IMR-90 (cell line): ENCODE data around the gene KDM2A. TPM values are rescaled to one million over a fixed set of nuclear protein-coding genes. Genes with fewer than 3 reads are reported as not detected.

ENCODE experiments used
- ATAC-seq: fragments of 200-7000 bp; cut with Tn5 transposase; 2 replicates; pipeline ENCODE4 v1.9.1; 2020; ENCODE audit warnings: low read depth, mild to moderate bottlenecking, moderate library complexity
- BruUV-seq: library from RNA; stranded (reverse); fragments of 400-500 nt; replicated peaks from 2 replicates; lab custom pipeline; 2021; lab: Mats Ljungman, UMichigan
- CTCF ChIA-PET: fragments of 300-600 bp; formaldehyde crosslinking; extraction: SDS; loops from one replicate; lab custom pipeline; 2021; ENCODE audit warnings: antibody characterized with exemption; lab: Yijun Ruan, JAX
- POLR2A ChIA-PET: fragments of 300-600 bp; sonication (Branson Sonifier 250); formaldehyde crosslinking; loops from one replicate; lab custom pipeline; 2022; ENCODE audit warnings: antibody characterized with exemption; ENCODE audit not compliant: unreplicated experiment; lab: Charles Lee
- DNase-seq: peaks from one replicate; pipeline ENCODE4 v3.0.0; 2013
- H2AFZ ChIP-seq: replicated peaks from 2 replicates; pipeline ENCODE3; 2013; ENCODE audit warnings: low read length, mild to moderate bottlenecking; ENCODE audit not compliant: poor library complexity
- H2AK5ac ChIP-seq: 2 replicates; pipeline ENCODE4 v1.6.1; 2013; ENCODE audit warnings: low read depth, low read length, inconsistent platforms
- H2AK9ac ChIP-seq: replicated peaks from 2 replicates; pipeline ENCODE3; 2013; ENCODE audit warnings: mild to moderate bottlenecking, low read depth, low read length, moderate library complexity; ENCODE audit not compliant: poor library complexity
- H2BK120ac ChIP-seq: 2 replicates; pipeline ENCODE4 v1.6.1; 2013; ENCODE audit warnings: low read depth, low read length, inconsistent platforms
- H2BK15ac ChIP-seq: 3 replicates; pipeline ENCODE4 v1.6.1; 2013; ENCODE audit warnings: low read depth, low read length, inconsistent platforms
- H2BK20ac ChIP-seq: 2 replicates; pipeline ENCODE4 v1.6.1; 2013; ENCODE audit warnings: low read depth, mild to moderate bottlenecking, inconsistent platforms, low read length, moderate library complexity
- H2BK5ac ChIP-seq: 2 replicates; pipeline ENCODE4 v1.6.1; 2013; ENCODE audit warnings: mild to moderate bottlenecking, low read depth, low read length, inconsistent platforms; ENCODE audit not compliant: poor library complexity, severe bottlenecking
- H3K14ac ChIP-seq: replicated peaks from 2 replicates; pipeline ENCODE4 v1.6.1; 2013; ENCODE audit warnings: low read depth, low read length, inconsistent platforms
- H3K18ac ChIP-seq: 2 replicates; pipeline ENCODE4 v1.6.1; 2013; ENCODE audit warnings: low read depth, low read length, control low read depth
- H3K23ac ChIP-seq: 2 replicates; pipeline ENCODE4 v1.6.1; 2013; ENCODE audit warnings: low read depth, low read length, inconsistent platforms
- H3K27ac ChIP-seq: 2 replicates; pipeline ENCODE4 v1.5.1; 2013; ENCODE audit warnings: mild to moderate bottlenecking, control low read depth, low read length; ENCODE audit not compliant: insufficient read depth
- H3K27me3 ChIP-seq: 2 replicates; pipeline ENCODE4 v1.6.1; 2013; ENCODE audit warnings: low read length; ENCODE audit not compliant: control insufficient read depth, insufficient read depth
- H3K36me3 ChIP-seq: 2 replicates; pipeline ENCODE4 v1.6.1; 2013; ENCODE audit warnings: low read length, mixed read lengths; ENCODE audit not compliant: control insufficient read depth, insufficient read depth
- H3K4ac ChIP-seq: 2 replicates; pipeline ENCODE4 v1.6.1; 2013; ENCODE audit warnings: low read depth, low read length, inconsistent platforms
- H3K4me1 ChIP-seq: 2 replicates; pipeline ENCODE4 v1.6.1; 2013; ENCODE audit warnings: low read length, mixed read lengths; ENCODE audit not compliant: control insufficient read depth, insufficient read depth
- H3K4me2 ChIP-seq: 2 replicates; pipeline ENCODE4 v1.6.1; 2013; ENCODE audit warnings: low read depth, mild to moderate bottlenecking, control low read depth, low read length, moderate library complexity
- H3K4me3 ChIP-seq: 2 replicates; pipeline ENCODE4 v1.5.1; 2013; ENCODE audit warnings: low read depth, mild to moderate bottlenecking, control low read depth, low read length, moderate library complexity; ENCODE audit not compliant: insufficient read depth
- H3K56ac ChIP-seq: 2 replicates; pipeline ENCODE4 v1.6.1; 2013; ENCODE audit warnings: low read length, inconsistent platforms; ENCODE audit not compliant: insufficient read depth; ENCODE audit errors: extremely low read depth
- H3K79me1 ChIP-seq, 2 experiments: 2 replicates each; pipeline ENCODE4 v1.6.1; 2013; ENCODE audit warnings: low read length in 2 of 2, inconsistent platforms in 1 of 2, low read depth in 1 of 2
- H3K9ac ChIP-seq: 2 replicates; pipeline ENCODE4 v1.6.1; 2013; ENCODE audit warnings: low read depth, low read length, control low read depth
- H3K9me1 ChIP-seq: 2 replicates; pipeline ENCODE4 v1.6.1; 2013; ENCODE audit warnings: low read length, inconsistent platforms; ENCODE audit not compliant: insufficient read depth
- H3K9me3 ChIP-seq: 2 replicates; pipeline ENCODE4 v1.6.1; 2013; ENCODE audit warnings: low read length; ENCODE audit not compliant: control insufficient read depth, insufficient read depth
- H4K20me1 ChIP-seq: 2 replicates; pipeline ENCODE4 v1.6.1; 2013; ENCODE audit warnings: low read length, inconsistent platforms; ENCODE audit not compliant: insufficient read depth
- H4K5ac ChIP-seq: 2 replicates; pipeline ENCODE4 v1.6.1; 2013; ENCODE audit warnings: mild to moderate bottlenecking, low read depth, low read length, control low read depth
- H4K8ac ChIP-seq, 2 experiments: 2 replicates each; pipeline ENCODE4 v1.6.1; 2013; ENCODE audit warnings: low read depth in 2 of 2, low read length in 2 of 2, control low read depth in 1 of 2, inconsistent platforms in 1 of 2
- H4K91ac ChIP-seq: 2 replicates; pipeline ENCODE4 v1.6.1; 2013; ENCODE audit warnings: low read depth, low read length, inconsistent platforms; ENCODE audit not compliant: insufficient read depth
- CEBPB ChIP-seq: IDR thresholded peaks from 2 replicates; pipeline ENCODE4 v1.6.1; 2012; ENCODE audit warnings: low read depth, low read length, improper control_type of control experiment
- FOS ChIP-seq: fragments of 150-350 bp; IDR thresholded peaks from 2 replicates; pipeline ENCODE4 v1.6.1; 2016; ENCODE audit warnings: low read depth, low read length
- MAZ ChIP-seq: IDR thresholded peaks from 2 replicates; pipeline ENCODE4 v1.6.1; 2012; ENCODE audit warnings: low read depth, mild to moderate bottlenecking, low read length, improper control_type of control experiment, moderate library complexity, borderline replicate concordance
- MXI1 ChIP-seq: IDR thresholded peaks from 2 replicates; pipeline ENCODE4 v1.6.1; 2012; ENCODE audit warnings: low read depth, mild to moderate bottlenecking, low read length, moderate library complexity, borderline replicate concordance
- POLR2A ChIP-seq: IDR thresholded peaks from 2 replicates; pipeline ENCODE4 v1.6.1; 2012; ENCODE audit warnings: mild to moderate bottlenecking, low read depth, low read length
- RCOR1 ChIP-seq: IDR thresholded peaks from 2 replicates; pipeline ENCODE4 v1.6.1; 2012; ENCODE audit warnings: mild to moderate bottlenecking, low read length, improper control_type of control experiment; ENCODE audit not compliant: insufficient replicate concordance
- RFX5 ChIP-seq: IDR thresholded peaks from 2 replicates; pipeline ENCODE4 v1.8.0; 2012; ENCODE audit warnings: low read depth, mild to moderate bottlenecking, low read length, moderate library complexity
- SMC3 ChIP-seq: fragments of 150-350 bp; IDR thresholded peaks from 2 replicates; pipeline ENCODE4 v1.6.1; 2016; ENCODE audit warnings: low read depth, mild to moderate bottlenecking, antibody characterized with exemption, low read length, moderate library complexity
- WGBS, 2 experiments: methylation state at CpG; one replicate each; pipeline versions ENCODE4 v1.1.5 to v1.1.7; 2013; ENCODE audit warnings: missing lambda C conversion rate in 2 of 2; ENCODE audit not compliant: insufficient read length in 1 of 2; ENCODE audit errors: extremely low coverage in 2 of 2; 5-methylcytosine and 5-hydroxymethylcytosine counted together
- dilution Hi-C: fragments of 300-500 bp; cut with HindIII; formaldehyde crosslinking; loops from one replicate; pipeline ENCODE4 v1.14.3; 2018; ENCODE audit warnings: low sequenced_read_pairs; ENCODE audit not compliant: unreplicated experiment
- in situ Hi-C: fragments of 300-500 bp; cut with MboI; formaldehyde crosslinking; loops from 3 replicates; pipeline ENCODE4 v1.14.3; 2019; ENCODE audit warnings: low sequenced_read_pairs, inconsistent platforms, mixed read lengths
- intact Hi-C: fragments of 100-400 bp; cut with micrococcal nuclease; formaldehyde crosslinking; loops from 2 replicates; pipeline ENCODE4 v1.10.0; 2022
- polyA plus RNA-seq, 3 experiments: library from polyadenylated mRNA; depleted of rRNA; stranded (reverse); fragments of >200 nt; gene quantifications; 2 replicates each; pipeline ENCODE4 v1.2.3, GENCODE V29; 2012; ENCODE audit warnings: low replicate concordance in 1 of 3
- total RNA-seq: library from RNA; depleted of rRNA; stranded (reverse); fragments of >200 nt; gene quantifications from 2 replicates; pipeline ENCODE4 v1.2.3, GENCODE V29; 2012
- TF ChIP-seq, protein P1 (sequence below): conservative IDR thresholded peaks from 2 replicates; pipeline ENCODE4 v1.5.1; 2012; ENCODE audit warnings: mild to moderate bottlenecking, low read depth, low read length, improper control_type of control experiment
- TF ChIP-seq, protein P2 (sequence below): fragments of 150-350 bp; IDR thresholded peaks from 2 replicates; pipeline ENCODE4 v1.6.1; 2017; ENCODE audit warnings: mild to moderate bottlenecking, antibody characterized with exemption, low read length, low read depth

Gene KDM2A
- total and polyA plus RNA-seq, 2 of the 4 experiments (the other 2 are of a cell fraction), result 26.7 to 42.6 TPM

DNA sequence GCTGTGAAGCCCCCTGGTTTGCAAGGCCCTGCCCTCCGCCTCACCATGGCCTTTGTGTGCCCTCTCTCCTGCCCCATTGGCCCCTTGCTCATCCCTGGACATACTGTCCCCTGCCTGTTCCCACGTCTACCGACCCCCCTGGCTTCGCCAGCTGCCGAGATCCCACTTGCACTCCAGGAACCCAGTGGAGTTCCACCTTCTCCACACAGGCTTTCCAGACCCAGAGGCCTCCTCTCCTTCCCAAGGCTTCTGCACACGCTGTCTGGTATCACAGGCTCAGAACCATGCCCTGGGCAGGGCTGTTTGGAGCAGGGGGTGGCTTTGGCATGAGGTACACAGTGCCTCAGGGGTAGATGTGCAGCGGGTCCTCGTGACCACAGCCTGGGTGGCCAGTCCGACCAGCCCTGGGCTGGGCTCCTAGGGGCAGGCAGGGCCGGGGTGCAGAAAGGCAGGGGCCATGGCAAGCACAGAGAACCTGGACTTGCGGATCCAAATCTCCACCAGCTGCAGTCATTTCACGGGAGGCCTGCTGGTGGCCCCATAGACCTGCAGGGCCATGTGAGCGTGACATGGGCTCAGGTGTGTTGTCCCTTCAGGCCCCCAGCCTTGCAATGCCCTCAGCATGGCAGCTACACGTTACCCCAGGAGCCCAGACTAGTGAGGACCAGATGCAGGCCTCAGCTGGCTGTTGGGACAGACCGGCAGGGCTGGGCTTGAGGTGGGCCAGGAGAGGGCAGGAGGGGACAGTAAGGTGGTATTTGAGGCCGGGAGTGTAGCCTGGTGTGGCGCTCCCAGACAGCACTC, 156.7 kb downstream of the KDM2A start:
- peaks cover 26 to 95% of the 10 kb centered on the region in 2 experiments for H3K79me1 ChIP-seq
- H2AK5ac ChIP-seq, result no peak overlapping the region; the same call in 1 of the 2 replicates
- H3K18ac ChIP-seq, result no peak overlapping the region
- no peak overlapping the region for H3K56ac ChIP-seq
- no peak overlapping the region for H3K9ac ChIP-seq
- in situ Hi-C loops (no loop called here), intact Hi-C loops (no loop called here), dilution Hi-C loops (no loop called here)
- H3K9me3 ChIP-seq, result no peaks in the 10 kb centered on the region
- H2AK9ac ChIP-seq, result peak overlapping the region; percentile 50
- H2BK20ac ChIP-seq, result no peak overlapping the region
- no peak overlapping the region for H3K4me3 ChIP-seq
- peaks cover 25% of the 10 kb centered on the region for H3K9me1 ChIP-seq
- H2BK120ac ChIP-seq, result no peak overlapping the region
- no peak overlapping the region for H2AFZ ChIP-seq
- H4K20me1 ChIP-seq, result peaks cover 17% of the 10 kb centered on the region
- H3K23ac ChIP-seq, result no peak overlapping the region
- no peaks in the 10 kb centered on the region for H3K27me3 ChIP-seq
- CTCF ChIA-PET, result no interaction called here
- peaks cover 19% of the 10 kb centered on the region for H3K36me3 ChIP-seq
- POLR2A ChIA-PET, result no interaction called here
- TF ChIP-seq MAZ (no peak), MXI1 (no peak), SMC3 (no peak), POLR2A (no peak), RFX5 (no peak), RCOR1 (no peak), FOS (no peak), CEBPB (no peak)
- TF ChIP-seq, protein P1, sequence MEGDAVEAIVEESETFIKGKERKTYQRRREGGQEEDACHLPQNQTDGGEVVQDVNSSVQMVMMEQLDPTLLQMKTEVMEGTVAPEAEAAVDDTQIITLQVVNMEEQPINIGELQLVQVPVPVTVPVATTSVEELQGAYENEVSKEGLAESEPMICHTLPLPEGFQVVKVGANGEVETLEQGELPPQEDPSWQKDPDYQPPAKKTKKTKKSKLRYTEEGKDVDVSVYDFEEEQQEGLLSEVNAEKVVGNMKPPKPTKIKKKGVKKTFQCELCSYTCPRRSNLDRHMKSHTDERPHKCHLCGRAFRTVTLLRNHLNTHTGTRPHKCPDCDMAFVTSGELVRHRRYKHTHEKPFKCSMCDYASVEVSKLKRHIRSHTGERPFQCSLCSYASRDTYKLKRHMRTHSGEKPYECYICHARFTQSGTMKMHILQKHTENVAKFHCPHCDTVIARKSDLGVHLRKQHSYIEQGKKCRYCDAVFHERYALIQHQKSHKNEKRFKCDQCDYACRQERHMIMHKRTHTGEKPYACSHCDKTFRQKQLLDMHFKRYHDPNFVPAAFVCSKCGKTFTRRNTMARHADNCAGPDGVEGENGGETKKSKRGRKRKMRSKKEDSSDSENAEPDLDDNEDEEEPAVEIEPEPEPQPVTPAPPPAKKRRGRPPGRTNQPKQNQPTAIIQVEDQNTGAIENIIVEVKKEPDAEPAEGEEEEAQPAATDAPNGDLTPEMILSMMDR, result no peak
- TF ChIP-seq, protein P2, sequence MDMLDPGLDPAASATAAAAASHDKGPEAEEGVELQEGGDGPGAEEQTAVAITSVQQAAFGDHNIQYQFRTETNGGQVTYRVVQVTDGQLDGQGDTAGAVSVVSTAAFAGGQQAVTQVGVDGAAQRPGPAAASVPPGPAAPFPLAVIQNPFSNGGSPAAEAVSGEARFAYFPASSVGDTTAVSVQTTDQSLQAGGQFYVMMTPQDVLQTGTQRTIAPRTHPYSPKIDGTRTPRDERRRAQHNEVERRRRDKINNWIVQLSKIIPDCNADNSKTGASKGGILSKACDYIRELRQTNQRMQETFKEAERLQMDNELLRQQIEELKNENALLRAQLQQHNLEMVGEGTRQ, result no peak
- H2BK5ac ChIP-seq, result no peak overlapping the region
- no peak overlapping the region; the same call in 1 of the 2 replicates for H4K91ac ChIP-seq
- H3K27ac ChIP-seq, result 0 out of 2 replicates have a peak overlapping the region, but pooled peaks have one; percentile 12
- 91% methylated on average over 11 of the region's 17 CpGs; no CpG with 5 or more reads in 1 of the 2 experiments for whole genome bisulfite sequencing, 2 experiments
- ATAC-seq (no peak), DNase-seq (no peak)
- peaks cover 24% of the 10 kb centered on the region for H3K4me1 ChIP-seq
- H3K14ac ChIP-seq, result no peak overlapping the region
- H4K5ac ChIP-seq, result no peak overlapping the region
- no peak overlapping the region for H2BK15ac ChIP-seq
- BruUV-seq, result no TSS peak
- H3K4ac ChIP-seq, result peak overlapping the region; percentile 90; the same call in 1 of the 2 replicates
- no peak overlapping the region for H4K8ac ChIP-seq
- no peak overlapping the region for H3K4me2 ChIP-seq
